ENCODE data around the gene MYDGF.

The MYDGF gene

GRCh38 chr19:4707956-4708650, 38.0 kb upstream of the MYDGF start:
- in situ Hi-C loops (cut with MboI; ENCODE audit: low sequenced_read_pairs, unreplicated experiment), result no loop called here
- TF ChIP-seq CTCF (IDR thresholded peaks at IDR 0.05; ENCODE audit: borderline replicate concordance, control extremely low read depth, extremely low read depth, insufficient read depth, missing control alignments), result no peak
- DNase-seq (ENCODE audit: low spot score), result no peak

GRCh38 chr19:4707322-4707721, 37.2 kb upstream of the MYDGF start:
- in situ Hi-C loops (cut with MboI; ENCODE audit: low sequenced_read_pairs, unreplicated experiment), result no loop called here
- no peak for DNase-seq (ENCODE audit: low spot score)
- no peak for TF ChIP-seq CTCF (IDR thresholded peaks at IDR 0.05; ENCODE audit: borderline replicate concordance, control extremely low read depth, extremely low read depth, insufficient read depth, missing control alignments)

GRCh38 chr19:4705413-4706131, 35.4 kb upstream of the MYDGF start:
- no peak for DNase-seq (ENCODE audit: low spot score)
- in situ Hi-C loops (cut with MboI; ENCODE audit: low sequenced_read_pairs, unreplicated experiment), result no loop called here
- no peak for TF ChIP-seq CTCF (IDR thresholded peaks at IDR 0.05; ENCODE audit: borderline replicate concordance, control extremely low read depth, extremely low read depth, insufficient read depth, missing control alignments)

GRCh38 chr19:4704317-4704673, 34.2 kb upstream of the MYDGF start:
- DNase-seq (ENCODE audit: low spot score), result no peak
- in situ Hi-C loops (cut with MboI; ENCODE audit: low sequenced_read_pairs, unreplicated experiment), result no loop called here
- TF ChIP-seq CTCF (IDR thresholded peaks at IDR 0.05; ENCODE audit: borderline replicate concordance, control extremely low read depth, extremely low read depth, insufficient read depth, missing control alignments), result no peak

- DNase-seq (ENCODE audit: low spot score), result no peak
- no peak for TF ChIP-seq CTCF (IDR thresholded peaks at IDR 0.05; ENCODE audit: borderline replicate concordance, control extremely low read depth, extremely low read depth, insufficient read depth, missing control alignments)
- in situ Hi-C loops (cut with MboI; ENCODE audit: low sequenced_read_pairs, unreplicated experiment), result no loop called here
Observed at GRCh38 chr19:4703671-4704316, 33.7 kb upstream of the MYDGF start.

GRCh38 chr19:4702764-4703163, 32.6 kb upstream of the MYDGF start:
- TF ChIP-seq CTCF (IDR thresholded peaks at IDR 0.05; ENCODE audit: borderline replicate concordance, control extremely low read depth, extremely low read depth, insufficient read depth, missing control alignments), result no peak
- in situ Hi-C loops (cut with MboI; ENCODE audit: low sequenced_read_pairs, unreplicated experiment), result no loop called here
- no peak for DNase-seq (ENCODE audit: low spot score)

Measured in GM13976 (cell line).